H1 (cell line): ENCODE data around the gene LHPP. TPM values are rescaled to one million over a fixed set of nuclear protein-coding genes. Genes with fewer than 3 reads are reported as not detected.

ENCODE experiments used
- CTCF ChIA-PET: fragments of 300-600 bp; sonication (Branson Sonifier 250); formaldehyde crosslinking; loops from one replicate; lab custom pipeline; 2021; ENCODE audit not compliant: partially characterized antibody; lab: Charles Lee
- POLR2A ChIA-PET: fragments of 300-600 bp; sonication (Branson Sonifier 250); formaldehyde crosslinking; loops from one replicate; lab custom pipeline; 2021; ENCODE audit warnings: inconsistent platforms; ENCODE audit not compliant: partially characterized antibody; lab: Charles Lee
- DNase-seq, 2 experiments: peaks; one replicate each; pipeline versions ENCODE4 v3.0.0 to v3.0.0-alpha.2; 2010 to 2022; ENCODE audit warnings: low spot score in 2 of 2, low read depth in 1 of 2, mixed read lengths in 1 of 2
- FAIRE-seq: peaks from 2 replicates; lab custom pipeline; 2011; peaks lifted over from hg19 to GRCh38; lab: Jason Lieb, UNC
- H2AFZ ChIP-seq: 2 replicates; pipeline ENCODE4 v1.8.1; 2012; ENCODE audit warnings: low read length, inconsistent platforms
- H2AK5ac ChIP-seq: 2 replicates; pipeline ENCODE4 v1.6.1; 2013; ENCODE audit warnings: low read depth, low read length
- H2BK120ac ChIP-seq: replicated peaks from 2 replicates; pipeline ENCODE3; 2013; ENCODE audit warnings: low read depth, low read length, inconsistent platforms
- H2BK12ac ChIP-seq: 2 replicates; pipeline ENCODE4 v1.6.1; 2013; ENCODE audit warnings: low read depth, low read length
- H2BK15ac ChIP-seq: 2 replicates; pipeline ENCODE4 v1.6.1; 2013; ENCODE audit warnings: low read length
- H2BK20ac ChIP-seq: 2 replicates; pipeline ENCODE4 v1.6.1; 2013; ENCODE audit warnings: low read length
- H2BK5ac ChIP-seq: 2 replicates; pipeline ENCODE4 v1.6.1; 2013; ENCODE audit warnings: low read depth, low read length
- H3K14ac ChIP-seq: 2 replicates; pipeline ENCODE4 v1.6.1; 2013; ENCODE audit warnings: inconsistent platforms; ENCODE audit not compliant: insufficient read length
- H3K18ac ChIP-seq: 2 replicates; pipeline ENCODE4 v1.6.1; 2013; ENCODE audit warnings: low read length; ENCODE audit errors: extremely low read depth
- H3K23ac ChIP-seq: 2 replicates; pipeline ENCODE4 v1.6.1; 2013; ENCODE audit warnings: inconsistent platforms; ENCODE audit not compliant: insufficient read length
- H3K23me2 ChIP-seq: 2 replicates; pipeline ENCODE4 v1.6.1; 2013; ENCODE audit warnings: low read depth, low read length
- H3K27ac ChIP-seq: 2 replicates; pipeline ENCODE4 v1.6.1; 2011; ENCODE audit warnings: low read depth, low read length, inconsistent platforms
- H3K27me3 ChIP-seq, 4 experiments: replicated peaks in 1 of 4; 1 replicate in 1 of 4; 2 replicates in 3 of 4; pipeline versions ENCODE4 v1.6.1 to v1.8.1; 2011 to 2013; ENCODE audit warnings: low read length in 3 of 4, mild to moderate bottlenecking in 3 of 4, inconsistent platforms in 2 of 4, mixed read lengths in 2 of 4, moderate library complexity in 1 of 4; ENCODE audit not compliant: control insufficient read depth in 3 of 4, insufficient read depth in 3 of 4; ENCODE audit errors: extremely low read depth in 1 of 4
- H3K36me3 ChIP-seq, 4 experiments: 2 replicates each; pipeline versions ENCODE4 v1.6.1 to v1.8.1; 2011 to 2013; ENCODE audit warnings: mild to moderate bottlenecking in 4 of 4, low read length in 3 of 4, moderate library complexity in 2 of 4, control low read depth in 1 of 4, inconsistent platforms in 1 of 4; ENCODE audit not compliant: insufficient read depth in 4 of 4, control insufficient read depth in 2 of 4
- H3K4ac ChIP-seq: replicated peaks from 2 replicates; pipeline ENCODE3; 2013; ENCODE audit warnings: low read length, low read depth, mixed read lengths, inconsistent platforms; ENCODE audit not compliant: insufficient read length
- H3K4me1 ChIP-seq, 4 experiments: replicated peaks in 1 of 4; 1 replicate in 1 of 4; 2 replicates in 3 of 4; pipeline versions ENCODE4 v1.6.1 to v1.8.1; 2011 to 2013; ENCODE audit warnings: low read length in 3 of 4, inconsistent platforms in 2 of 4, mixed read lengths in 1 of 4; ENCODE audit not compliant: insufficient read depth in 4 of 4, control insufficient read depth in 3 of 4
- H3K4me2 ChIP-seq, 2 experiments: 2 replicates each; pipeline versions ENCODE4 v1.6.1 to v1.8.1; 2011 to 2013; ENCODE audit warnings: low read depth in 2 of 2, low read length in 2 of 2, control low read depth in 1 of 2, inconsistent platforms in 1 of 2, mild to moderate bottlenecking in 1 of 2; ENCODE audit not compliant: insufficient read depth in 1 of 2
- H3K4me3 ChIP-seq, 4 experiments: fragments of 200-600, 300-600 bp in 1 of 4; sonication (generic), shearing (Covaris generic), sonication (Bioruptor Twin) in 1 of 4; 2 replicates each; pipeline versions ENCODE4 v1.5.1 to v1.8.1; 2011 to 2016; ENCODE audit warnings: low read length in 4 of 4, low read depth in 3 of 4, control low read depth in 2 of 4, inconsistent platforms in 2 of 4, mild to moderate bottlenecking in 2 of 4, mixed read lengths in 1 of 4, moderate library complexity in 1 of 4; ENCODE audit not compliant: insufficient read depth in 2 of 4; ENCODE audit errors: extremely low read depth in 1 of 4
- H3K56ac ChIP-seq: replicated peaks from 2 replicates; pipeline ENCODE3; 2013; ENCODE audit warnings: low read depth, mild to moderate bottlenecking, mixed read lengths, low read length, inconsistent platforms; ENCODE audit not compliant: insufficient read length
- H3K79me1 ChIP-seq: 2 replicates; pipeline ENCODE4 v1.6.1; 2013; ENCODE audit warnings: low read depth, low read length, control low read depth
- H3K79me2 ChIP-seq, 2 experiments: 2 replicates each; pipeline versions ENCODE4 v1.6.1 to v1.8.1; 2012 to 2013; ENCODE audit warnings: low read length in 2 of 2, mild to moderate bottlenecking in 2 of 2, inconsistent platforms in 1 of 2; ENCODE audit not compliant: insufficient read depth in 2 of 2, control insufficient read depth in 1 of 2
- H3K9ac ChIP-seq, 4 experiments: replicated peaks in 1 of 4; 1 replicate in 1 of 4; 2 replicates in 3 of 4; pipeline versions ENCODE4 v1.6.1 to v1.8.1; 2011 to 2013; ENCODE audit warnings: low read depth in 3 of 4, low read length in 3 of 4, control low read depth in 2 of 4, mild to moderate bottlenecking in 2 of 4, moderate library complexity in 2 of 4, inconsistent platforms in 1 of 4; ENCODE audit errors: extremely low read depth in 1 of 4
- H3K9me3 ChIP-seq, 2 experiments: 2 replicates each; pipeline versions ENCODE4 v1.6.1 to v1.8.1; 2012 to 2013; ENCODE audit warnings: mild to moderate bottlenecking in 2 of 2, moderate library complexity in 2 of 2, control low read depth in 1 of 2, inconsistent platforms in 1 of 2, low read depth in 1 of 2, low read length in 1 of 2, mixed read lengths in 1 of 2; ENCODE audit not compliant: insufficient read depth in 2 of 2
- H4K20me1 ChIP-seq, 2 experiments: replicated peaks in 1 of 2; 2 replicates each; pipeline versions ENCODE3 to v1.8.1; 2011 to 2013; ENCODE audit warnings: inconsistent platforms in 2 of 2, low read length in 2 of 2, mild to moderate bottlenecking in 1 of 2; ENCODE audit not compliant: insufficient read depth in 2 of 2, control insufficient read depth in 1 of 2
- H4K5ac ChIP-seq: 2 replicates; pipeline ENCODE4 v1.6.1; 2013; ENCODE audit warnings: low read length, low read depth, mixed read lengths, inconsistent platforms; ENCODE audit not compliant: insufficient read length
- H4K8ac ChIP-seq: 2 replicates; pipeline ENCODE4 v1.8.0; 2013; ENCODE audit warnings: mild to moderate bottlenecking, moderate library complexity, low read length, inconsistent platforms; ENCODE audit not compliant: insufficient read depth; ENCODE audit errors: extremely low read depth
- H4K91ac ChIP-seq: replicated peaks from 2 replicates; pipeline ENCODE3; 2013; ENCODE audit warnings: low read length, mixed read lengths, inconsistent platforms; ENCODE audit not compliant: insufficient read length
- CBX8 ChIP-seq: fragments of 300-800, 300-1000 bp; sonication (generic); IDR thresholded peaks from 2 replicates; pipeline ENCODE4 v1.7.1; 2016; ENCODE audit warnings: low read depth, low read length, borderline replicate concordance
- FOSL1 ChIP-seq: IDR thresholded peaks from 2 replicates; pipeline ENCODE4 v1.6.1; 2011; ENCODE audit warnings: mild to moderate bottlenecking, low read depth, low read length, moderate library complexity; ENCODE audit not compliant: insufficient read depth
- GABPA ChIP-seq: IDR thresholded peaks from 2 replicates; pipeline ENCODE4 v1.6.1; 2011; ENCODE audit warnings: mild to moderate bottlenecking, low read length, moderate library complexity, borderline replicate concordance; ENCODE audit not compliant: insufficient read depth
- HDAC2 ChIP-seq, 2 experiments: fragments of 300-600 bp in 1 of 2; sonication (generic) in 1 of 2; IDR thresholded peaks; 2 replicates each; pipeline ENCODE4 v1.6.1; 2011 to 2012; ENCODE audit warnings: low read depth in 2 of 2, low read length in 2 of 2, mild to moderate bottlenecking in 2 of 2, moderate library complexity in 2 of 2, borderline replicate concordance in 1 of 2, inconsistent platforms in 1 of 2
- JUND ChIP-seq: IDR thresholded peaks from 2 replicates; pipeline ENCODE4 v1.6.1; 2011; ENCODE audit warnings: mild to moderate bottlenecking, improper control_type of control experiment, low read length
- POU5F1 ChIP-seq: IDR thresholded peaks from 2 replicates; pipeline ENCODE4 v1.6.1; 2011; ENCODE audit warnings: low read depth, mild to moderate bottlenecking, low read length, moderate library complexity
- RBBP5 ChIP-seq: IDR thresholded peaks from 2 replicates; pipeline ENCODE4 v1.7.1; 2012; ENCODE audit warnings: low read depth, mild to moderate bottlenecking, inconsistent platforms, low read length, moderate library complexity, borderline replicate concordance
- TCF12 ChIP-seq: IDR thresholded peaks from 2 replicates; pipeline ENCODE4 v1.6.1; 2011; ENCODE audit warnings: low read depth, mild to moderate bottlenecking, low read length
- WGBS, 2 experiments: shearing (Covaris generic) in 1 of 2; methylation state at CpG; one replicate each; pipeline versions ENCODE4 v1.1.6 to v1.1.7; 2013 to 2015; ENCODE audit warnings: low lambda C conversion rate in 2 of 2, mixed read lengths in 2 of 2, inconsistent platforms in 1 of 2, low coverage in 1 of 2, missing lambda C conversion rate in 1 of 2; ENCODE audit not compliant: insufficient replicate concordance in 2 of 2, insufficient coverage in 1 of 2, insufficient read length in 1 of 2; ENCODE audit errors: extremely low coverage in 1 of 2, missing lambda C conversion rate in 1 of 2; 5-methylcytosine and 5-hydroxymethylcytosine counted together
- polyA plus RNA-seq, 7 experiments: library from polyadenylated mRNA; depleted of rRNA in 3 of 7; stranded (reverse) in 5 of 7; unstranded in 2 of 7; fragments of >200 nt in 5 of 7; fragments of 200-250 nt in 2 of 7; gene quantifications; 1 replicate in 5 of 7; 2 replicates in 1 of 7; 4 replicates in 1 of 7; pipeline versions ENCODE4 v1.2.1 to v1.2.3, GENCODE V29; 2011 to 2013; ENCODE audit warnings: missing spikeins in 2 of 7, mixed read lengths in 2 of 7
- total RNA-seq: library from RNA; stranded (reverse); fragmentation: NEBNext Ultra II Directional; extraction: Animal tissue kit (Norgen Biotek cat#: 25700); gene quantifications from 2 replicates; pipeline ENCODE4 v1.2.1, GENCODE V29; 2021

LHPP gene
- total and polyA plus RNA-seq, 2 of the 8 experiments (the other 6 are each of a cell fraction or from before 2014, with no cell fraction given), result 26.0 to 45.0 TPM

DNA sequence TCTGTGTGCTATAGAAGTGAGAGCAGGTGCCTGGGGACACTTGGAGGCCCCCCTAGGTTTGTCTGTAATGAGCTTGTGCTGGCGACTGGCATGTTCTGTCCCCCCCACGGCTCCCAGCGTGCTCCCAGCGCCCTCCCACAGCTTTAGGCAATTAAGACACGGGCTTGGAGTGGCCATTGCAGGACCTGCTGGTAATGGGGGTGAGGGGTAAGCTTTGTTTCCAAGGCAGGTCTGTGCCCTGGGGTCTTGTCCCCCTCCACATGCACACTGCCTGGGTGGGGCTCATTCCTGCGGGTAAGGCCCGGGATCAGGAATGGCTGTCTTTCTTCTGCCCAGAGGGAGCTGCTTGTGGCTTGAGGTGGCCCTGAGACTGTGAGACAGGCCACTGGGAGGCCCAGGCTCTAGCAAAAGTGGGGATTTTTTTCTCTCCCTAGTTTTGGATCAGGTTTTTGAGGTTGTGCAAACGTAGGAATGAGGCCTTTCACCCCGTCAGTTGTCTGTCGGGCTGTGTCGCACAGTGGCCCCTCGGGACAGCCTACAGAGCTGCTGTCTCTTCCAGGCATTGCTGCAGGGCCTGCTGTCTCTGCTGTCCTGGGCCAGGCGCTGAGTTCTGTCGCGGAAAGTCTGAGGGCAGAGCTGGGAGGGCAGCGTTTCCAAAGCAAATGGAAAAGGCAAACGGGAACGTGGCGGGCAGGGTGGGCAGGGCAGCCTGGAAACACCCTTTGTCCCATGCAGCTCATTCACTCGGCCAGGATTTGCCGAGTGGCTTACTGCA lies 107.4 kb downstream of the LHPP start:
- Histone ChIP-seq H4K8ac (0 out of 2 replicates have a peak overlapping the region, but pooled peaks have one; percentile 8), H3K56ac (no peak overlapping the region), H4K5ac (no peak overlapping the region), H3K4me1 (peaks cover 3 to 9% (median 7%) of the 10 kb centered on the region in 4 experiments; a peak in 6 of 7 replicates), H3K23ac (no peak overlapping the region), H2BK20ac (no peak overlapping the region), H3K27ac (no peak overlapping the region), H2BK15ac (no peak overlapping the region), H3K27me3 (no peaks in the 10 kb centered on the region), H2BK5ac (no peak overlapping the region), H2AFZ (no peak overlapping the region), H3K9ac (no peak overlapping the region), H3K18ac (no peak overlapping the region), H2BK120ac (no peak overlapping the region), H3K23me2 (no peaks in the 10 kb centered on the region), H3K4me2 (no peak overlapping the region), H3K14ac (no peak overlapping the region), H2BK12ac (no peak overlapping the region), H3K79me2 (no peaks in the 10 kb centered on the region), H3K4me3 (no peak overlapping the region), H3K36me3 (no peaks in the 10 kb centered on the region), H2AK5ac (no peak overlapping the region; the same call in 1 of the 2 replicates), H3K79me1 (no peaks in the 10 kb centered on the region), H3K4ac (no peak overlapping the region), H3K9me3 (0 out of 4 replicates have a peak, but pooled peaks cover 0 to 4% of the 10 kb centered on the region in 2 experiments), H4K91ac (no peak overlapping the region), H4K20me1 (peaks cover 0 to 5% of the 10 kb centered on the region in 2 experiments)
- FAIRE-seq (no peak), DNase-seq (no peak)
- 89% methylated on average over 21 of the region's 21 CpGs; no CpG with 5 or more reads in 1 of the 2 experiments for WGBS, 2 experiments
- ChIA-PET CTCF (interaction anchor here (1.2 to 27.9 kb wide), 3 partner anchors 31 to 305 kb away, joined by 3 to 681 read pairs (median 3); no protein-coding TSS in a partner anchor), POLR2A (no interaction called here)
- TF ChIP-seq RBBP5 (no peak), FOSL1 (no peak), JUND (no peak), HDAC2 (IDR thresholded peaks at IDR 0.05; ENCODE audit: borderline replicate concordance in 1 of 2, low read depth in 2 of 2, low read length in 2 of 2) (no peak), CBX8 (no peak), GABPA (no peak), POU5F1 (no peak), TCF12 (no peak)
